GM12801 (cell line): ENCODE measurements around the gene FAM13A.

Experiments used
- TF ChIP-seq, protein P1 (sequence below): IDR thresholded peaks from one replicate; pipeline ENCODE4 v1.5.1; 2011; ENCODE audit warnings: control low read depth; ENCODE audit not compliant: insufficient read length; ENCODE audit errors: extremely low read depth

Gene FAM13A

DNA sequence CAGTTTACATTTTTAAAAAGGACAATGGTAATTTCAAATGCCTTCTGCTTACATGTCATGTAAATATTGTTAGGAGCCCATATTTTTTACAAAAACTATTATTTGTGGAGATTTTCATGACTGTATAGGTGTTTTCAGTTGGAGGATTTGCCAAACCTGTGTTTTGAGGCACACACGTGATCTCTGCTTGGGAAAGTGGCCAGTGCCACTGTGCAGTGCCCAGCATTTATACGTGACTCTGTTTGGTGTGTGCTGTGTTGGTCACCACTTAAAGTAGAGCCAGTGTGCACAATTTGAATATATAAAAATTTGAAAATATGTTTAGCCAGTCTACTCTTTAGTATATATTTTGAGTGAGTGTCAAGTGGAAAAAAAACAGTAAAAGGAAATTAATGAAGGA lies 332.6 kb downstream of the FAM13A start:
- TF ChIP-seq, protein P1, sequence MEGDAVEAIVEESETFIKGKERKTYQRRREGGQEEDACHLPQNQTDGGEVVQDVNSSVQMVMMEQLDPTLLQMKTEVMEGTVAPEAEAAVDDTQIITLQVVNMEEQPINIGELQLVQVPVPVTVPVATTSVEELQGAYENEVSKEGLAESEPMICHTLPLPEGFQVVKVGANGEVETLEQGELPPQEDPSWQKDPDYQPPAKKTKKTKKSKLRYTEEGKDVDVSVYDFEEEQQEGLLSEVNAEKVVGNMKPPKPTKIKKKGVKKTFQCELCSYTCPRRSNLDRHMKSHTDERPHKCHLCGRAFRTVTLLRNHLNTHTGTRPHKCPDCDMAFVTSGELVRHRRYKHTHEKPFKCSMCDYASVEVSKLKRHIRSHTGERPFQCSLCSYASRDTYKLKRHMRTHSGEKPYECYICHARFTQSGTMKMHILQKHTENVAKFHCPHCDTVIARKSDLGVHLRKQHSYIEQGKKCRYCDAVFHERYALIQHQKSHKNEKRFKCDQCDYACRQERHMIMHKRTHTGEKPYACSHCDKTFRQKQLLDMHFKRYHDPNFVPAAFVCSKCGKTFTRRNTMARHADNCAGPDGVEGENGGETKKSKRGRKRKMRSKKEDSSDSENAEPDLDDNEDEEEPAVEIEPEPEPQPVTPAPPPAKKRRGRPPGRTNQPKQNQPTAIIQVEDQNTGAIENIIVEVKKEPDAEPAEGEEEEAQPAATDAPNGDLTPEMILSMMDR: no peak

DNA sequence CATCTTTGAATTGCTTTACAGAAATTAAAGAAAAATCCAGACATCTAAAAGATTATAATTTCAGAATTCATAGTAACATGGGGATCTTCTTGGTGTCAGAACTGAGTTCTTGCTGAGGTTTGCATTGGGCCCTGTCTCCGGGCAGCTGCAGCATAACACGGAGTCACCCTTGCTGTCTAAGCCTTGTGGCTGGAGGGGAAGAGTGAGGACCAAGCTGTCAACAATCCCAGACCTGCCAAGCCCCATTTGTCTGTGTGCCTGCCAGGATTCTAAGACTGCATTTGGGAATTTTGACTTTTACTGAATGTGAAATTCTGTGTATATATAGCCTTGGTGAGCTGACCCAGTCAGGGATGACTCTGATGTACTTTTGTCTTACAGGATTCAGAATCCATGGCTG lies 334.2 kb downstream of the FAM13A start:
- TF ChIP-seq, protein P1: no peak

DNA sequence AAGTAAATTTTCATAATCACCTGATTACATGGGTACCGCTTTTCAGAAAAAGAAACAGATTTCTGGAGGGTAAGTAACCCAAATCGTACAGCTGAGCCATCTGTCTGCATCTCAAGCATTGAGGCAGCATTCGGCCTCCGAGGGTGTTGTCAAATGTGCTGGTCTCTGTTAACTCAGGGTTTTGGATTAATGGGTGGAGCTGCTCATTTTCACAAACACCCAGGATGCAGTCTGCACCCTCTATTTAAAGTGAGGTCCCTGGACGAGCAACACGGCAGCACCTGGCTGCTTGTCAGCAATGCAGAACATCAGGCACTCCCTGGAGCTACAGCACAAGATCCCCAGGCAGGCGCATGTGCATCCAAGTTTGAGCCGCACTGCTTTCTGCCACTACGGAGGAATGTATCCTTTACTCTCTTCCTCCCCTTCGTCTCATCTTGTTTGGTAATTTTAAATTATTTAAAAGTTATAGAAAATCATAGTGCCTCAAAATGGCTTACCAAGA lies 334.7 kb downstream of the FAM13A start:
- TF ChIP-seq, protein P1: no peak

DNA sequence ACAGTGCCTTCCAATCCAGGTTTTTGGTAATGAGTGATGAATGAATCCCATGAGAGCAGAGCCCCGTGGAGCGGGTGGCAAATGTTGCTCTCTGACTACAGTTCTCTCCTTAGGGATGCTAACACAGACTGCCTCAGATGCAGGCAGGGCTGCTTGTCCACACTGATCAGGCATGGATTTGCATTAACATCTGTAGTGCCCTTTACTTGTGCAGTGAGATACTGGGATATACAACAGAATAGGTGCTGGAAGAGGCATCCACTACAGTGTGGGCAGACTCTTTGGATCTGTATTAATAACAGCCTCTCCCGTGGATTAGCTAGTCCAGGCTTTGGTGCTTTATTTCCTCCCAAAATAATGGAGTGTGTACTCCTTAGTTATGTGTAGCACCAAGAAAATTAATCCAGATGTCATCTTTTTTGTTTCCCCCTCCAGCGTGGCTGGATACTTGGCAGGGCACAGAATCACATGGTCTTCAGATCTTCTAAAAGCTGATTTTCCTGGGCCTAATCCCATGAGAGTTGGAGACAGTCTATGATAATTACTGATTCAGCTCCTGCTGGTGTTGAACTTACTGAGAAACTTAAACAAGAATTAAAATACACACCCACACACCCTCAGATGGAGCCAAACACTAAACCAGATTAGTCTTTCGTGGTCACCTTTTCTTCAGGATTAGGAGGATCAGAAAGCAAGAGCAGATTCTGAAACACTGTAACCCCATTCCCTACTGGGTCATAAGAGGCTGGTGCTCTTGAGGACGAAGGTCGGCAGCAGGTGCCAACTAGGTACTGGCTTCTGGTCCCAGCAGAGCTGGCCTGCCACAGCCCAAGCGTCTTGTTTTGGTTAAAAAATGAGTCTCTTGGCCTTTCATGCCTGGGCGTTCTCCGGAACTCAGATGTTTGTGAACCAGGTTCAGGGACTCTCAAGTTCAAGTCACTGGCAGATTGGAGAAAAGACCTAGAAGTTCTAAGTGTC lies 336.2 kb downstream of the FAM13A start:
- TF ChIP-seq, protein P1: no peak

DNA sequence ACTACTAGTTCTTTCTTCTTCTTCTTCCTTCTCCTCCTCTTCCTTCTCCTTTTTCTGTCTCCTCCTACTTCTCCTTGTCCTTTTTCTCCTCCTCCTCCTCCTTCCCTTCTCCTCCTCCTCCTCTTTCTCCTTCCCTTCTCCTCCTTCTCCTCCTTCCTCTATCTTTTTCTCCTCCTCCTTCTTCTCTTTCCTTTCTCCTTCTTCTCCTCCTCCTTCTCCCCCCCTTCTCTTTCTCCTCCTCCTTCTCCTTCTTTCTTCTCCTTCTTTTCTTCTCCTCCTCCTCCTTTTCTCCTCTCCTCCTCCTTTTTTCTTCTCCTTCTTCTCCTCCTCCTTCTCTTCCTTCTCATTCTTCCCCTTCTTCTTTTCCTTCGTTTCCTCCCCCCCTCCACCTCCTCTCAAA lies 337.6 kb downstream of the FAM13A start:
- TF ChIP-seq, protein P1: no peak

DNA sequence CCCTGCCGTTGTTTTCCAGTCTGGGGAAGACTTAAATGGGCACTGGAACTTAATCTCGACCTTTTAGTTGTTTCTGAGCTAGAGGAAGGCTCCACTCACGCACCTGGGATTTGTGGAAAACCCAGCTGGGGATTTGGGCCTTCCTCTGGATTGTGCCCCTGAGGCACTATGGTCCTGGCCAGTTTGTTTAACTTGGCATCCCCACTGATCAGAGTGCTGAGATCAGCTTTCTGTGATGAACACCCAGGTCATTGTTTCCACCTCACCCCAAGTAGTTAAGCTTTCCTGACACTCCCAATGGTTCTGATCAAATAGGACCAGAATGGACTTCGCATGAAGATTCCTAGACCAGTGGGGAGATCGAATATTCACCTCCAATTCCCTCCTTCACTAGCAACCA lies 338.9 kb downstream of the FAM13A start:
- TF ChIP-seq, protein P1: no peak

DNA sequence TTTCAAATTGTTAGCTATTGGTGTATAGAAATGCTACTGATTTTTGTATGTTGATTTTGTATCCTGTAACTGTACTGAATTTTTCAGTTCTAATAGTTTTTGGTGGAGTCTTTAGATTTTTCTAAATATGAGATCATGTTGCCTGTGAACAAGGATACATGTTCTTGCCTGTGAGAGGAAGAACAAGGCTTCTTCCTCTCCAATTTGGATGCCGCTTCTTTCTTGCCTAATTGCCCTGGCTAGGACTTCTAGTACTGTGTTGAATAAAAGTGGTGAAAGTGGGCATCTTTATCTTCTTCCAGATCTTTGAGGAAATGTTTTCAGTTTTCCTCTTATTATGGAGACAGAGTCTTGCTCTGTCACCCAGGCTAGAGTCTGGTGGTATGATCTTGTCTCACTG lies 343.2 kb downstream of the FAM13A start:
- TF ChIP-seq, protein P1: no peak
